Epithelial cell of esophagus (primary cell): ENCODE data around the gene MUC5B.

Source experiments
- DNase-seq: peaks from one replicate; pipeline ENCODE4 v3.0.0; 2010; ENCODE audit warnings: low read depth
- H3K4me3 ChIP-seq: 2 replicates; pipeline ENCODE4 v1.5.1; 2011; ENCODE audit warnings: mild to moderate bottlenecking, low read length, control low read depth
- TF ChIP-seq, protein P1 (sequence below): IDR thresholded peaks from 2 replicates; pipeline ENCODE4 v1.5.1; 2011; ENCODE audit warnings: low read depth, mild to moderate bottlenecking, low read length, control low read depth, inconsistent platforms; ENCODE audit not compliant: insufficient read depth; ENCODE audit errors: missing control alignments

MUC5B gene

DNA sequence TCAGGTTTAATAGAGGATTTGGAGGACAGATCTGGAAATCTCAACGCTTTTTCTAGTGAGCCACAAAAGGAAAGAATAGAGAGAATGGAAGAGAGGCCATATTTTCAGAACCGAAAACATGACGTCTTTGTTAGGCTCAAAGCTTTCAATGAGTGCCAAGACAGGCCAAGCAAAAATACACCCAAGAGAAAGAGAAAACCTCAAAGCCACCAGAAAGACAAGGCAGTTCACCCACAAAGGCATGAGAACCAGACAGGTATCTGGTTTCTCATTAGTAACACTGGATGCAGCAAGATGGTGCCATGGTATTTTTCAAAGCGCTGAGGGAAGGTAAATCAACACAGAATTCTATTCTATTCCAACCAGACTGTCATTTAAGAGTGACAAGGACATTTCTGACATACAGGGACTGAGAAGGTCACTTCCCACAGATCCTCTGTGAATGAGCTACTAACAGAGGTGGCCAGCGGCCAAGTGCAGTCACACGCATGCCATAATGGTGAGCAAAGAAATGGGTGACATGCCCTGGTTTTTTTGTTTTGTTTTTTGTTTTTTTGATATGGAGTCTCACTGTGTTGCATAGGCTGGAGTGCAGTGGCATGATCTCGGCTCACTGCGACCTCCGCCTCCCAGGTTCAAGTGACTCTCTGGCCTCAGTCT is 44.7 kb downstream of the MUC5B start:
- no peak for DNase-seq
- no peak overlapping the region for H3K4me3 ChIP-seq
- TF ChIP-seq, protein P1, sequence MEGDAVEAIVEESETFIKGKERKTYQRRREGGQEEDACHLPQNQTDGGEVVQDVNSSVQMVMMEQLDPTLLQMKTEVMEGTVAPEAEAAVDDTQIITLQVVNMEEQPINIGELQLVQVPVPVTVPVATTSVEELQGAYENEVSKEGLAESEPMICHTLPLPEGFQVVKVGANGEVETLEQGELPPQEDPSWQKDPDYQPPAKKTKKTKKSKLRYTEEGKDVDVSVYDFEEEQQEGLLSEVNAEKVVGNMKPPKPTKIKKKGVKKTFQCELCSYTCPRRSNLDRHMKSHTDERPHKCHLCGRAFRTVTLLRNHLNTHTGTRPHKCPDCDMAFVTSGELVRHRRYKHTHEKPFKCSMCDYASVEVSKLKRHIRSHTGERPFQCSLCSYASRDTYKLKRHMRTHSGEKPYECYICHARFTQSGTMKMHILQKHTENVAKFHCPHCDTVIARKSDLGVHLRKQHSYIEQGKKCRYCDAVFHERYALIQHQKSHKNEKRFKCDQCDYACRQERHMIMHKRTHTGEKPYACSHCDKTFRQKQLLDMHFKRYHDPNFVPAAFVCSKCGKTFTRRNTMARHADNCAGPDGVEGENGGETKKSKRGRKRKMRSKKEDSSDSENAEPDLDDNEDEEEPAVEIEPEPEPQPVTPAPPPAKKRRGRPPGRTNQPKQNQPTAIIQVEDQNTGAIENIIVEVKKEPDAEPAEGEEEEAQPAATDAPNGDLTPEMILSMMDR: no peak

DNA sequence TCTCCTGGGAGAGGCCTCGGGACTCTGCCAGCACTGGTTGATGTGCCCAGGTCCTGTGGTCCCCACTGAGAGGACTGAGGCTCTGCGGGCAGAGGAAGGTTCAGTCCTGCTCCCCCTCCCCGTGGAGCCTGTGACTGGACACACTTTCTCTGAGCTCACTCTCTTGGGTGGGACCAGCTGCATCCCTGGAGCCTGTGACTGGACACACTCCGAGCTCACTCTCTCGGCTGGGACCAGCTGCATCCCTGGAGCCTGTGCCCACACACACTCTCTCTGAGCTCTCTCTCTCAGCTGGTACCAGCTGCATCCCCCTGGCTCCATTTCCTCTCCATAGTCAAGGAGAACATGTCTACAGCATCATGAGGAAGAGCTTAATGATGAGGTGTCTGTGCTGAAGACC is 47.1 kb downstream of the MUC5B start:
- no peak for DNase-seq
- TF ChIP-seq, protein P1: no peak
- H3K4me3 ChIP-seq: no peak overlapping the region

DNA sequence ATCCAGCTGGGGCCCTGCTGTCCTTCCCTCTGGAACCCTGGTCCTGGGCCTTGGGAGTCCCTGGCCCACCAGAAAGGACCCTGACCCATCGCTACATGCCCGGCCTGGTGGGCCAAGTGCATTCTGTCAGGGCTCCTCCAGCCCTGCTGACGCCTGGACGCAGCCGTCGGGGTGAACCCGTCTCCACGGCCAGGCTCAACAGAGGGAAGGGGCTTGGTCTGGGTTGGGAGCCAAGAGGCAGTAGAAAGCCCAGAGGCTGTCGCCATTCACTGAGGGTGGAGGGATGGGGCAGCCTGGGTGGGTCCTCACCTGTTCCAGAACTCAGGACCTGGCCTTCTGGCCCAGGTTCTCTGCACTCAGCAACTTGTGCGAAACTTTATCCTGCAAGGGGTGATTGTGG is 47.6 kb downstream of the MUC5B start:
- TF ChIP-seq, protein P1: no peak
- DNase-seq: no peak
- no peak overlapping the region for H3K4me3 ChIP-seq

DNA sequence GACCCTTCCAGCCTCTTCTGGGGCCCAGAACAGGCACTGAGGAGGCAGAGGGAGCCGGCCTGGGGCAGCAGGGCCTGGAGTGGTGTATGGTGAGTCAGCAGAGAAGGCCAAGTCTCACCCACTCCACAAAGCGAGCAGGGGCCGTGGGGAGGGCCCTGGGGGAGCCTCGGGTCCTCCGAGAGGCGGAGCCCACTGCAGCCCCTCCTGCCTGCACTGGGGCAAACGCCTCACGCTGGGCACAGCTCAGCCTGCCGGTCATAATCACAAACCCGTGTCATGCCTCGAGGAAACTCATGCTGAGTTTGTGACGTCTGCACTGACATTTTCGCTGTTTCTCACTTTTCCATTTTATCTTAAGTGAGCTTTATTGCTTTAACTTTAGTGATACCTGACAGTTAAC is 48.1 kb downstream of the MUC5B start:
- no peak for DNase-seq
- H3K4me3 ChIP-seq: no peak overlapping the region
- TF ChIP-seq, protein P1: no peak

- H3K4me3 ChIP-seq: no peak overlapping the region
- DNase-seq: no peak
- TF ChIP-seq, protein P1: no peak
These were observed 48.5 kb downstream of the MUC5B start for GRCh38 chr11:1271406-1271805.

DNA sequence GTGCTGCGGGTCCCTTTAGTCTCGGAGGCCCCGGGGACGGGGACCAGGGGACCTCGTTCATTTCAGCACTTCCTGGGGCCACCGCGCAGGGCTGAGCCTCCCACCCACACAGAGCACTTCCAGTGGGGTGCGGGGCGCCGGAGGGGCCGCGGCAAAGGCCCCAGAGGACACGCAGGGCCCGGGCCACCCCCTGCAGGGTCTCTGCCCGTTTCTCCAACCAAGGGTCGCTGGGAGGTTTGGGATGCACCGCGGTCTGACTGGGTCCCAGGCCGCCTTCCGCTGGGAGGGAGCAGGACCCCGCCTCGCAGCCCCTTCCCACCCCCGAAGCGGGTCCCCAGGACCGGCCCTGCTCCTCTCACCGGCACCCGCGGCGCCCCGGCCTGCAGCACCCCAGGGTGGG is 49.1 kb downstream of the MUC5B start:
- TF ChIP-seq, protein P1: no peak
- no peak overlapping the region for H3K4me3 ChIP-seq
- DNase-seq: no peak

GRCh38 chr11:1272531-1272930 is 49.7 kb downstream of the MUC5B start:
- DNase-seq: no peak
- TF ChIP-seq, protein P1: no peak
- no peak overlapping the region for H3K4me3 ChIP-seq
